ENCODE data around the gene STAC. TPM values are rescaled to one million over a fixed set of nuclear protein-coding genes. Genes with fewer than 3 reads are reported as not detected.
"Not testable (repeated sequence)": the region's sequence is repeated elsewhere in the genome, so short reads cannot be mapped to it uniquely, and the experiment has no call there.

STAC gene
- polyA plus RNA-seq, 3 donors: 9.2 to 13.2 (median 12.0) TPM

DNA sequence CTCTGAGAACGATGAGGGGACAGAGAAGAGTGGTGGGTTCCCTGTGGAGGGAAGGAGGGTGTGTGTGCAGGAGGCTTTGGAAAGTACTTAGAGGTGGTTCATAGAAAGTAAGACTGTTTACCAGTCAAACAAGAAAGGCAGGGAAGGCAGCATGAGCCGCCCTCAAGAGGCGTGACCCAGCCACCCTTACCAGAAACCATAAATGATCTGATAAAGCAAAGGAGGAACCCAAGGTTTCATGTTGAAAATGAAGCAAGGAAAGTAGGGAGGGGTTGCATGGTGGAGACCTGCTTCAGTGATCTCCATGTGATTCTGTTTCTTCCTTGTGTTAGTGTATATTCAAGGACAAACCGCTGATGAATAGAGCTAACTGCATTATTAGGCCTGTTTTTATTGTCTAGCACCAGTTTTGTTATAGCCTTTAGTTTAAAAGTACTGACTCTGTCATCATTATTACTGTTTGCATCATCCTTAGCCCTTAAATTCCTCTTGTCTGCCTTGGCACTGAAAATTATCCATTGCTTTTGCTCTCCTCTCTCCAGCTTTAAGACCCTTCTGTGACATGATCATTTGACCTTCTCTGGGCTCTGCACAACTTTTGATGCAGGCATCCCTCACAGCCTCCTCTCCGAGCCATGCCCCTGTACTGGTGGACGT is 96.1 kb downstream of the STAC start:
- DNase-seq: no peak

GRCh38 chr3:36477655-36478054 is 97.4 kb downstream of the STAC start:
- DNase-seq: no peak

DNA sequence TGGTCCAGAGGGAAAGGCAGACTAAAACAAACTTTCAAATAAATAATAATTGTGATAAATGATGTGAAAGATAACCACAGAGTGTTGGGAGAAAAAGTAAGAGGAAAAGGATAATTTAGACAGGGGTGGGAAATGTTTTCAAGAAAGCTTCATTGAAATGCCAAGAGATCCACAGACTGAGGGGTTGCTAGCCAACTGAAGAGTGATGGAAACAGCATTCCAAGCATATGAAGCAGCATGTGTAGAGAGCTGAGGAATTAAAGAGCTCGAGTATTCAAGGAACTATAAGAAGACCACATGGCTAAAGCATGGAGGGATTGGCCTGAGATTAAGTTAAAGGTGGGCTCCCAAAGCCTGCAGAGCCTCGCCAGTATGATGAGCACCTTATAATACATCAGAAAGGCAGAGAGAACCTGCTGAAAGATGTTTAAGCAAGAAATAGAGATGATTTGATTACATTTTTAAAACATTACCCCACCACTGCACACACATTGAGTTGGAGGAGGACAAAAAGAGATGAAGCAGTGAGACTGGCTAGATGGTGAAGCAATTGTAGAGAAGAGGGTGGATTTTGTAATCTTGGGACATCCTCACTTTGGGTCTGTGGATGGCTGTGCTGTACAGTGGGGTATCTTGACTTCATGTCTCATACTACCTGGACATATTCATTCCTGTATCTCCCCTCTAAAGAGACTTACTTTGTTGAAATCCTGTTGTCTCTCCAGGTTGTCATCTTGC is 100.8 kb downstream of the STAC start:
- no peak for DNase-seq

- DNase-seq: no peak
Observed at GRCh38 chr3:36482256-36482655, 102.0 kb downstream of the STAC start.

DNA sequence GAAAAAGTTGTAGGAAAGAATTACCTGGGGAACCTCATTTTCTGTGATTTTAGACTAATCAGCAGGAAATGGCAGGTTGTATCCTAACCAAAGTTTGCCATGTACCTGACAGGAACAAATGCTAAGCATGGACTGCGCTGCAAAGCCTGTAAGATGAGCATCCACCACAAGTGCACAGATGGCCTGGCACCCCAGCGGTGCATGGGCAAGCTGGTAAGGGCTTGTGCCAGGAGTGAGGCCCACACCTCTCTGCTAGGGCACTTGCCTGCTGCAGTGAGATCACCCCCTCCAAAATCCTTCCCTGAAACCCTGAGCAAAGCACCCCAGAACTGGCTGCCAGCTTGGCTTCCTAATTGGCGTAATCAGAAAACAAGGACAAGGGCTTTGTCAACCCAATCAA is 102.6 kb downstream of the STAC start:
- no peak for DNase-seq

GRCh38 chr3:36483709-36484108 is 103.4 kb downstream of the STAC start:
- DNase-seq: no peak

DNA sequence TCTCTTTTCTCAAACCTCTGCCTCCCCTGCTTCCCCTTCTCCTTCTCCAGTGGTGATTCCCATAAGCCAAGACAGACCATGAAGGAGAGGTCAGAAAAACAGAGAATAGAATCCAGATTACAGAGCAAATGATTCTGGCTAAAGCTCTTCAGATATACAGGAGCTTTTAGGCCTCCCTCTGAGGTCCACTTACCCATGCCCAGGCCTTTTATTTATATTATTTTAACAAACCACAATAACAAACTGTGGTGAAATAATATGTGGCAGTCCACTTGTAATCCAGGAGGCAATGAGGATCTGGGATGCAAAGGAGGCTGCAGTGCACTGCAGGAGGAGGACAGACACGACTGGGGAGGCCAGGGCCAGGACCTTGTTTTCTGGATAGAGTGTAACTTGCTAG is 104.1 kb downstream of the STAC start:
- DNase-seq: no peak

DNA sequence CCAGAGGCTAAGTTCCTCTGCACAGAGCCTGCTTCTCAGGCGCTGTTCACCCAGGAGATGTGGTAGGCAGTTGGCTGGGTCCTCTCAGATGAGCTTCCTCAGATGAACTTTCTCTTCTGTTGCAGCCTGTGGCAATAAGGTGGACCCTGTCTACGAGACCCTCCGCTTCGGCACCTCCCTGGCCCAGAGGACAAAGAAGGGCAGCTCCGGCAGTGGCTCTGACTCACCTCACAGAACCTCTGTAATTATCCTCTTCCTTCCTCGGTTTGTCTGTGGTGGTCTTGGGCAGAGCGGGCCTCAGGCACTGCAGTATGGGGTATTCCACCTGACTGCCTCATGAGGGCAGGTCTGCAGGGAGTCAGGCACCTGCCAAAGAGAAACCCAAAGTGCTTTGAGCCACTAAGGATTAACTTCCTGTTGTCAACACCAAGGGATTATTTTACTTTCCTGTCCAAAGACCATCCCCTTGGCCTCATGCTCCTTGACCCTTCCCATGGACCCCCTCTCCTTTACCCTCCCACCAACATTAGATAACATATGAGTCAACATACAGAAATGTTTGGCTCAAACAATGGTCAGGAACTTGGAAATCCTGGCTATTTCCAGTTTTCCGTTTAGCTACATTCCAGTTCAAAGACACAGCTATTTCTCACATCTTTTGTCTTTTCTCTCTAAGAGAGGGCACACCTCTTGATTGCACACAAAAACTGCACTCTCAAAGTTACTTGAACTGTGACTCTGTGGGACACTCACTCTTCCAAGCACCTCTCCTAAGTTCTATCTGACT is 105.9 kb downstream of the STAC start:
- DNase-seq: no peak

DNA sequence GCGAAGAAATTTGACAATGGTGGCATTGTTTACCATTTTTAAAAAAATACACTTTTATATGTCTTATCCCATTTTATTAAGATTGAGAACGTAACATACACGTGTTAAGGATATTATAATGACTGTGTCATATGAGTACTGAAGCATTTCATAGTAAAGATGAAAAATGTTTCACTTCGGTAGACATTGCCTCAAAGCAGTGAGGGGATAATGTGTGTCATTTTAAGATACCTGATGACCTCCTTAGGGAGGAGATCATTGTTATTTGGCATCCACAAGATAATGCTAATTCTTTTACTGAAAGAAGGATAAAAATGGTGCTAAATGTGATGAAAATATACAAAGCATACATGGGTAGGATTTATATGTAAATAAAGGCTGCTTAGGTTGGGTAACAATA is 107.3 kb downstream of the STAC start:
- no peak for DNase-seq

DNA sequence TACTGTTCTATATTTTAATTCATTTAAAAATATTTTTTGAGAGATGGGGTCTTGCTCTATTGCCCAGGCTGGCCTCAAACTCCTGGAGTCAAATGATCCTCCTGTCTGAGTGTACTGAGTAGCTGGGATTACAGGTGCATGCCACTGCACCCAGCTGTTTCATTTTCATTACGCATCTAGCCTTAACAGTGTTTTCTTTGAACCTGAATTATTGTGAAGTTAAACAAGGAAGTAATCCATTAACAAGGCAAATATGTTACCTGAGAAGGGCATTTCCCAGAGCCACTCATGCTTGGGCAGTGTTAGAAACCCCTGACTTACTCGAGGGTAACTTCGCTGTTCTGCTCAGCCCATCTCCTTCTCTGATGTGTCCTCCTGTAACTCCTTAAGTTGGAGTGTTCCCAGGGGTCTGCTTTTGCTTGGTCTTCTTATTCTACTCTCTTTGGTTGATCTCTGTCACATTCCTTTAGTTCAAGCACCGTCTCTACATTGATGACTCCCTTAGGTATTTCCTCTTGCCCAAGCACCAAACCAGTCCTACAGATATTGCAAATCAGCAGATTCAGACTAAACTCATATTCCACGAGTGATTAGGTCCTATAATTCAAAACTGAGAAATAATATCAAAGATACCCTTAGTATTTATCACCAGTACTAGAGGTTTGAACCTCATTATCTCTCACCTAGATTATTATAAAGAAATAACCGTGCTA is 107.9 kb downstream of the STAC start:
- peak; percentile 67 for DNase-seq

GRCh38 chr3:36489101-36489500 is 108.8 kb downstream of the STAC start:
- DNase-seq: no peak

GRCh38 chr3:36489679-36490425 is 109.5 kb downstream of the STAC start:
- DNase-seq: no peak

- no peak for DNase-seq
Observed at GRCh38 chr3:36493051-36493450, 112.7 kb downstream of the STAC start.

DNA sequence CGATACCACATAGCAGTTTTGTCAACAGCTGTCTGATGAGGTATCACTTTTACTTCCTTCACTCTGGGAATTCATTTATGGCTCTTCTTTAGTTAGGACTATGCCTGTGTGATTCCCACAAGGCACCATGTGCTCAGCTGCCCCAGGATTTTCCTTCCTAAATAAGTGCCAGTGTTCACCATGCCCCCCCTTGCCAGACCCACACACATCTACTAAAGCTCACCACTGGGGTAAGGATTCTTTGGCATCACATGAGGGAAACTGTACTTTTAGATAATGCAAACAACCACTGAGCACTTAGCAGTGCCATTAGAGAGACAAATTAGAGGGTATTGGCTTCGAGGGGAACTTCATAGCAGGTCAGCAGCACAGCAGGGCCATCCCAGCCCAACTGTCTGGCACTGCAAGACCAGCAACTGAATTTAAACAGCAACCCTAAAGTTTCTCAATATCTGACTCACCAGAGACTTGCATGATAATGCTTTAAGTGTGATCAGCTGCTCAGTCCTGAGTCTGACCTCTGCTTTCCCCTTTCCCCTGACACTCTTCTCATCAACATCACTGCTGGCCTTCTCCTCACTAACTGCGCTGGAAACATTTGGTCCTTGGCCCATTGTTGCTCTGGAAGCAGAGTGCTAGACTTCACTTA is 114.3 kb downstream of the STAC start:
- no peak for DNase-seq

- no peak for DNase-seq
Observed at GRCh38 chr3:36496684-36497633, 116.7 kb downstream of the STAC start.

DNA sequence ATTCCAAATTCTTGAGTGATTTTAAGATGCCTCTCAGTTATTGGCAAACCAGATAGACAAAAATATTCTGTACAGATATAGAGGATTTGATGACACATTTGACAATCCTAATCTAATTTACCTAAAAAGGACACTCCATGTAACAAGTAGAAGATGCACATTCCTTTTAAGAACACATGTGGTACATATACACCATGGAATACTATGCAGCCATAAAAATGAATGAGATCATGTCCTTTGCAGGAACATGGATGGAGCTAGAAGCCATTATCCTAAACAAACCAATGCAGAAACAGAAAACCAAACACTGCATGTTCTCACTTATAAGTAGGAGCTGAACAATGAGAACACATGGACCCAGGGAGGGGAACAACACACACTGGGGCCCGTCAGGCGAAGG is 119.7 kb downstream of the STAC start:
- DNase-seq: not testable (repeated sequence)

- no peak for DNase-seq
Observed at GRCh38 chr3:36501616-36502015, 121.3 kb downstream of the STAC start.

- DNase-seq: no peak
Observed at GRCh38 chr3:36505393-36505792, 125.1 kb downstream of the STAC start.

DNA sequence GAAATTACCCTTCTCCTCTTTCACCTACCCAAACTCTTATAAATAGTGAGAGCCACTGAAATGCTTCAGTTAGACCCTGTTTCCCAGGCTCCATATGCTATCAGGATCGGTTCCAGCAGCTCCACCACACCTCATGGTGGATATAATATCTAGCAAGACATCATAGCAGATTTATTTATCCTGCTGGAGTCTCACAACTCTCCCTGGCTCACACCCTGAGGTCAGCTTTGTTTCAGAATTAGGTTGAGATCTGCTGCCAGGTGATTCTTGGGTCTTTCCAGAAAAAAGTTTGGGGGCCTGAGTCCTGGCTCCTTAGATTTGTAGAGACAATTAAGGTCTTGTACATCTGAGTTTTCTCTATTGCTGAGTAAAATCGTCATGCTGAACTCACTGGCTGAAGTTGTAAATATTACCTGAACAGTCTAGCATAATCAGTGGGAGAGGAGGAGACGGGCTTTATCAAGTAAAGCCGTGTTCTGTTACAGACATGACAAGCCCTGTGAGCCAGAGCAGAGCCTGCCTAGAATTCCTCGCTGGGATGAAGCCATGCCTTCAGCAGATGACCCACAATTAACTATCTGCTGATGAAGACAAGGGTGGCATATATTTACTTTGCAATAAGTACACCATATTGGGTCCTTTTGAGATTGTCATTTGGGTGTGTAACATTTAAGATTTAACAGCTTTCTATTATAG is 131.6 kb downstream of the STAC start:
- peak; percentile 40 for DNase-seq
